CD4-positive, alpha-beta T cell treated with Interleukin-17A for 4 hours (primary cell): ENCODE measurements around the gene DPM1.
A peak's percentile ranks its signal among the peaks of the same experiment; 100 is the strongest.

Experiments used
- DNase-seq: peaks from one replicate; pipeline ENCODE4 v3.0.0-alpha.2; 2020; ENCODE audit warnings: mixed read lengths

Gene DPM1

GRCh38 chr20:50957798-50958614 lies at the start of gene DPM1:
DPM1 (minus strand) TSS chr20:50958532; CDS start chr20:50958523, 9 bp downstream.
- peak; percentile 89 for DNase-seq

DNA sequence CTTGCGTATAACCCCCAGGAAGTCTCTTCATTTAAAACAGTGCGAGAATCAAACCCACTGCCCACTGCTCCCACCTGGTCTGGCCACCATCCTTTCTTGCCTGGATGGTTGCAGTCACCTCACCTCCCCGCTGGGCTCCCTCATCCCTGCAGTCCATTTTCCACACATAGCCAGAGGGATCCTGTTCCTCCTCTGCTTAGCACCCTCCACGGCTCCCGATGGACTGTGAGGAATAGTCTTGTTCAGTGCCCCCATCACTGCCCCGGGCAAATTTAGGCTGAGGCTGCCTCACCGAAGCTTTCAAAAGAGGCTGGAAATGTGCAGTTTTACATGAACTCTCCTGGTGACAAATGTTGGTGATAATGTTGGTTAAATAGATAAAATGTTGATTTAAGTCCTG lies 46.9 kb upstream of the DPM1 start:
- DNase-seq, result no peak

- no peak for DNase-seq
Observed at GRCh38 chr20:51004781-51005180, 46.4 kb upstream of the DPM1 start.

GRCh38 chr20:51004305-51004727 lies 46.0 kb upstream of the DPM1 start:
- no peak for DNase-seq

DNA sequence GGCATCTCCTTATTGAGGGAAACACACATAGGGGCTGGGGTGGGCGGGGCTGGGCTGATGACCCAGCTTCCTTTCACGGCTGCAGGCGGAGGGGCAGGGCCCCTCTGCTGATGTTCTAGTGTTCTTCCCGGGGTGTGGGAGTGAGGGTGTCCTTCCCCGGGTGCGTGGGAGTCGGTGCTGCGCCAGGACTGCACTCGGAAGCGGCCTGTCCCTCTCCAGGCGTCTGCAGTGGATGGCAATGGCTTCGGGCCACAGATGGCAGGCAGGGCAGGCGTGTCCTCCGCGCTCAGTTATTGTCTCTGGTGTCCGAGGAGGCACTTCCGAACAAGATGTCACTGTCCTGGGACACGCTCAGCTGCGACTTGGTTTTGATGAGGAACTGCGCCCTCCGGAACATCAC lies 45.4 kb upstream of the DPM1 start:
- DNase-seq, result no peak

GRCh38 chr20:51002633-51003032 lies 44.3 kb upstream of the DPM1 start:
- no peak for DNase-seq

DNA sequence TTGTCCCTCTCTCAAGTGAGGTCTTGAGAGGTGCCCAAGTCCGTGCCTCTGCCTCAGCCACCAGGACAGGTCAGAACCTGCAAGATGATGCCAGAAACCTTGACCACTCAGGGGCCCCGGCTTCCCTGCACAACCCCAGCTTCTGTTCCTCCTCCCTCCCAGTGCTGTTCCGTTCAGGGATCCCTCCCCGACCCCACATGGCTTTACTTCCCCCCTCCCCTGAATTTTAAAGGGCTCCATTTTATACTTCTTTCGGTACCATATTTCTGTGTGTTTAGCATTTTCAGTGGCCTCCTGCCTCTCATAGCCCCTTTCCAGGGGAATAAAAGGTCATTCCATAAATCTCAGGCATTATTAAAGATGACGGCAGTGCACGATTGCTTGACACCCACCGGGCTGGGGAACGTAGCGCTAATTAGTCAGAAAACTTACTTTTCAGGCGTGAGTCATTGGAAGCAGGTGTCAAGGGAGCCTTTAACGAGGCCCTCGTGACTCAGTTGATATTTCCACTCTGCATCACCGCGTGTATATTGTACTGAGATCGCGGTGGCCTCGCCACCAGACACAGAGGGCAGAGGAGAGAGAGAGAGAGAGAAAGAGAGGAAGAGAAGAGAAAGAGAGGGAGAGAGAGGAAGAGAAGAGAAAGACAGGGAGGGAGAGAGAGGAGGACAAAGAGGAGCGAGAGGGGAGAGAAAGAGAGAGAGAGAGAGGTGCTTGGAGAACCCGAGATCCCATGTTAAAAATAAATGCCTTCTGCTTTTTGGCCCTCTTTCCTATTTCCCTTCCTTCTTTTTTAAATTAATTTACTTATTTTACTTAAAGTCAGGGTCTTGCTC lies 43.3 kb upstream of the DPM1 start:
- DNase-seq, result no peak

- DNase-seq, result no peak
Observed at GRCh38 chr20:50999355-50999754, 41.0 kb upstream of the DPM1 start.

- no peak for DNase-seq
Observed at GRCh38 chr20:50996901-50997865, 38.9 kb upstream of the DPM1 start.

DNA sequence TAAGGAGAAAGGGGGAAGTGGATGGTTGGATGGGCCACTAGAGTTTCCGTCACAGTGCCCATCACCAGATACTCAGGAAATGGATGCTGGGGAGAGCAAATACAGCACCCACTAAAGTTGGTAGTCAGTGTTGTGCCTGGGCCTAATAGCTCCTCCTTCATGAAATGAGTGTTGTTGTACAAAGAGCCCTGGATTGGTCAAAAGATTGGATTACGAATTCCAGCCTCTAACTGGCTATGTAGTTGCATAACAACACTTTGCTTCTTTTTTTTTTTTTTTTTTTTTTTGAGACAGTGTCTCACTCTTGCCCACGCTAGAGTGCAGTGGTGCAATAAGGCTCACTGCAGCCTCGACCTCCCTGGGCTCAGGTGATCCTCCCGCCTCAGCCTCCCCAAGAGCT lies 37.2 kb upstream of the DPM1 start:
- DNase-seq, result no peak

GRCh38 chr20:50993876-50994275 lies 35.5 kb upstream of the DPM1 start:
- no peak for DNase-seq

GRCh38 chr20:50992733-50993457 lies 34.6 kb upstream of the DPM1 start:
- DNase-seq, result no peak

- no peak for DNase-seq
Observed at GRCh38 chr20:50992336-50992732, 34.0 kb upstream of the DPM1 start.

GRCh38 chr20:50991076-50991475 lies 32.7 kb upstream of the DPM1 start:
- no peak for DNase-seq

GRCh38 chr20:50987493-50988210 lies 29.3 kb upstream of the DPM1 start:
- peak; percentile 68 for DNase-seq

DNA sequence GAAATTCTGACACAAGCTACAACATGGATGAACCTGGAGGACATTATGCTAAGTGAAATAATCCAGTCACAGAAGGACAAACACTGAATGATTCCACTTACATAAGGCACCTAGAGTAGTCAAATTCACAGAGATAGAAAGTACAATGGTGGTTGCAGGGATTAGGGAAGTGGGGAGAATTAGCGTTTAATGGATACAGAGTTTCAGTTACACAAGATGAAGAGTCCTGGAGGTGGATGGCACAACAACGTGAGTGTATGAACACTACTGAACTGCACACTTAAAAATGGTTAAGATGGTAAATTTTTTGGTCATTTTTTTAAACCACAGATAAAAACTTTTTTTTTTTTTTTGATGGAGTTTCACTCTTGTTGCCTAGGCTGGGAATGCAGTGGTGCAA lies 25.0 kb upstream of the DPM1 start:
- DNase-seq, result no peak

GRCh38 chr20:50982363-50982762 lies 24.0 kb upstream of the DPM1 start:
- no peak for DNase-seq

DNA sequence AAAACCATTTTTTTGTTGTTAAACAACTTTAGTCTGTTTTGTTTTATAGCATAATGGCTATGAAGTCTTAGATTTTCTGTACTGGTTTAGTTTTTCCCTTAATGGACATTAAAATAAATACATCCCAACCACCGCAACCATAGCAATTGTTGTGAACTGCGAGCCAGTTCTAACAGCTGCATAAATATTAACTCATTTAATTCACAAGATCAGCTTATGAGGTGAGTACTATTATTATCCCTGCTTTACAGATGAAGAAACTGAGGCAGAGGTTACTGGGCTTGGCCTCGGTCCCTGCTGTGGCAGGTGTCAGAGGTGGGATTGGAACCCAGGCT lies 23.3 kb upstream of the DPM1 start:
- DNase-seq, result no peak

GRCh38 chr20:50980851-50981713 lies 22.8 kb upstream of the DPM1 start:
- DNase-seq, result peak; percentile 77

DNA sequence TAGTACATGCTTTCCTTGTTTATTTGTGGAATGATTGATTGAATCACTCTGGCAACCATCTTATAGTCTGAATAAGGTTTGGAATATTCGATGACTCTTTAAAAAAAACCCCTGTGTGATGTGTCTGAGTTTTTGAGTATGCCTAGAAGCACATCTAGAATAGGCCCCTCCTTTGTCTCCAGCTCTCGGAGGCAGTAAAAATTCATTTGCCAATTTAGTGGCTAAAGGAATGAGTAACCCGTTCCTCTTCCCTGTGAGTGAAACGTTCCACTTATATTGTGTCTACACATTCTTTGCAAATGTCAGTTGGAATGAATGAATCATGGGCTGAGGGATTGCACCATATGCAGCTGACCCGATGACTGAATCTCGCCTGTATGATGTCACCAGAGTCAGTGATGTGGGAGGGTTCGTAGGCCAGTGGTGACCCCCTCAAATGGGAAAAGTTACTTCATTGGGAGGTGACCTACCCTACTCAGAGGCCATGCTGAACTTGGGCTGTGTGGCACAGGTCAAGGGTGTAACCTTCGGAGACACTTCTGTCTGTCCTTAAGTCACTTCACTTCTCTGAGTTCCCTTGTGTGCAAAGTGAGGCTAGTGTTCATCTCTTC lies 21.8 kb upstream of the DPM1 start:
- no peak for DNase-seq
